Mucosa of descending colon (tissue), 3 donors: ENCODE data around the gene SULT1A1. TPM values are rescaled to one million over a fixed set of nuclear protein-coding genes. Genes with fewer than 3 reads are reported as not detected.

ENCODE experiments used
- ATAC-seq: fragments of 200-7000 bp; cut with Tn5 transposase; one replicate; pipeline ENCODE4 v1.9.1; 2020; ENCODE audit warnings: mild to moderate bottlenecking, moderate library complexity
- DNase-seq, 3 donors: peaks; one replicate each; pipeline ENCODE4 v3.0.0-alpha.2; 2020
- H3K36me3 ChIP-seq: fragments of 200-600 bp; one replicate; pipeline ENCODE4 v1.8.0; 2021; ENCODE audit warnings: low read depth, mild to moderate bottlenecking
- H3K4me1 ChIP-seq: fragments of 200-600 bp; one replicate; pipeline ENCODE4 v1.8.0; 2021; ENCODE audit warnings: low read depth, mild to moderate bottlenecking
- H3K4me3 ChIP-seq: fragments of 200-600 bp; one replicate; pipeline ENCODE4 v1.8.0; 2021; ENCODE audit warnings: mild to moderate bottlenecking
- H3K9me3 ChIP-seq: fragments of 200-600 bp; one replicate; pipeline ENCODE4 v1.8.0; 2021; ENCODE audit warnings: mild to moderate bottlenecking
- intact Hi-C, 2 donors: fragments of 100-400 bp; cut with DNase I in 1 of 2; cut with micrococcal nuclease in 1 of 2; formaldehyde crosslinking; loops; one replicate each; pipeline versions ENCODE4 v1.11.0 to v1.11.1; 2022; cut with DNase I, micrococcal nuclease
- total RNA-seq, 3 donors: library from RNA; stranded (reverse); fragmentation: NEBNext Ultra II Directional in 2 of 3; extraction: Animal tissue kit (Norgen Biotek cat#: 25700) in 2 of 3; gene quantifications; one replicate each; pipeline versions ENCODE4 v1.2.1 to v1.2.4, GENCODE V29; 2021 to 2023
- TF ChIP-seq, protein P1 (sequence below): fragments of 200-600 bp; IDR thresholded peaks from one replicate; pipeline ENCODE4 v1.8.0; 2022; ENCODE audit warnings: antibody characterized with exemption, mild to moderate bottlenecking
- donor health status: DM: no; HTN: no; CAD: no; lungs with moderate emphysema.
- donor health status: DM: no; HTN: no; CAD: no.
- donor health status: DM: no; HTN: yes; CAD: no.

The SULT1A1 gene
- total RNA-seq, 3 donors from 2014 or later: 52.4 to 254 (median 138) TPM

GRCh38 chr16:28574925-28575324 lies 34.9 kb downstream of the SULT1A1 start:
- ATAC-seq (no peak), DNase-seq (no peak)
- Histone ChIP-seq H3K9me3 (no peaks in the 10 kb centered on the region), H3K4me1 (peaks cover 4% of the 10 kb centered on the region), H3K36me3 (no peaks in the 10 kb centered on the region), H3K4me3 (no peak overlapping the region)
- TF ChIP-seq, protein P1, sequence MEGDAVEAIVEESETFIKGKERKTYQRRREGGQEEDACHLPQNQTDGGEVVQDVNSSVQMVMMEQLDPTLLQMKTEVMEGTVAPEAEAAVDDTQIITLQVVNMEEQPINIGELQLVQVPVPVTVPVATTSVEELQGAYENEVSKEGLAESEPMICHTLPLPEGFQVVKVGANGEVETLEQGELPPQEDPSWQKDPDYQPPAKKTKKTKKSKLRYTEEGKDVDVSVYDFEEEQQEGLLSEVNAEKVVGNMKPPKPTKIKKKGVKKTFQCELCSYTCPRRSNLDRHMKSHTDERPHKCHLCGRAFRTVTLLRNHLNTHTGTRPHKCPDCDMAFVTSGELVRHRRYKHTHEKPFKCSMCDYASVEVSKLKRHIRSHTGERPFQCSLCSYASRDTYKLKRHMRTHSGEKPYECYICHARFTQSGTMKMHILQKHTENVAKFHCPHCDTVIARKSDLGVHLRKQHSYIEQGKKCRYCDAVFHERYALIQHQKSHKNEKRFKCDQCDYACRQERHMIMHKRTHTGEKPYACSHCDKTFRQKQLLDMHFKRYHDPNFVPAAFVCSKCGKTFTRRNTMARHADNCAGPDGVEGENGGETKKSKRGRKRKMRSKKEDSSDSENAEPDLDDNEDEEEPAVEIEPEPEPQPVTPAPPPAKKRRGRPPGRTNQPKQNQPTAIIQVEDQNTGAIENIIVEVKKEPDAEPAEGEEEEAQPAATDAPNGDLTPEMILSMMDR: no peak
- intact Hi-C loops: no loop called here

- no peak for ATAC-seq
- Histone ChIP-seq H3K4me1 (no peaks in the 10 kb centered on the region), H3K4me3 (no peak overlapping the region), H3K9me3 (no peaks in the 10 kb centered on the region), H3K36me3 (no peaks in the 10 kb centered on the region)
- DNase-seq: no peak
- TF ChIP-seq, protein P1: no peak
- intact Hi-C loops: no loop called here
These were observed 35.8 kb downstream of the SULT1A1 start for GRCh38 chr16:28573738-28574718.

DNA sequence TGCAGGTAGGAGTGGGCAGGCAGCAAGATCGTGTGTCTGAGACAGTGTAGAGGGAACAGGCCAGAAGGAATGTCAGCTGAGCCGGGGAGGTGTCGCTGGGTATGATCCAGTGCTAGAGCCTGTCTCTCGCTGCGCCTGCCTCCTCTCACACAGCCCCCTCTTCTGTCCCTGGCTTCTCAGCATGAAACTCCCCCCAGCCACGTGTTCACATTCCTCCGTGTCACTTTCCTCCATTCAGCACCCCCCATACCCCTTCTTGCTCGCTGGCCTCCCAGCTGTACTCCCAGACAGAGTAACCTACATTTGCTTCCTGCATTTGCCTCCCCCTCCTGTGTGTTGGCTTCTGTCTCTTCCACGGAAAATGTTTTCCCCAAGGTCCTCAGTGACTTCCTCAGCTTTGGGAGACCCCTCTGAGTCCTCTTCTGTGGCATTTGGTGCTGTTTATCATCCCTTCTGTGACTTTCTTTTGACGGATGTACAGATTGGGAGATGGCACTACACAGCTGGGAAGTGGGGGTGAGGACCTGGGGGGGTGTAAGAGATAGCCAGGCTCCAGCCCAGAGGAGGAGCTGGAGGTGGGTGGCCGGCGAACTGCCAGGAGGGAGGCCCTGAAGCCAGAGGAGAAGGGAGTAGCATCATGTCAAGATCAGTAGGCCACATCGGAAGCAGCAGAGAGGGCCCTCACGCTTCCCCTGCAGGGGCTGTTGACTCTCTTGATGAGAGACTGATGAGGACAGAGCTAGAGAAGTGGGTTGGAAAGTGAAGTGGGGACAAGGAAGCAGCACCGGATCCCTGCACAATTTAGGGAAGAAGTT lies 36.9 kb downstream of the SULT1A1 start:
- H3K9me3 ChIP-seq: no peaks in the 10 kb centered on the region
- ATAC-seq: peak; percentile 12
- TF ChIP-seq, protein P1: no peak
- H3K4me3 ChIP-seq: no peak overlapping the region
- H3K4me1 ChIP-seq: no peaks in the 10 kb centered on the region
- intact Hi-C loops: no loop called here
- DNase-seq: no peak
- no peaks in the 10 kb centered on the region for H3K36me3 ChIP-seq

DNA sequence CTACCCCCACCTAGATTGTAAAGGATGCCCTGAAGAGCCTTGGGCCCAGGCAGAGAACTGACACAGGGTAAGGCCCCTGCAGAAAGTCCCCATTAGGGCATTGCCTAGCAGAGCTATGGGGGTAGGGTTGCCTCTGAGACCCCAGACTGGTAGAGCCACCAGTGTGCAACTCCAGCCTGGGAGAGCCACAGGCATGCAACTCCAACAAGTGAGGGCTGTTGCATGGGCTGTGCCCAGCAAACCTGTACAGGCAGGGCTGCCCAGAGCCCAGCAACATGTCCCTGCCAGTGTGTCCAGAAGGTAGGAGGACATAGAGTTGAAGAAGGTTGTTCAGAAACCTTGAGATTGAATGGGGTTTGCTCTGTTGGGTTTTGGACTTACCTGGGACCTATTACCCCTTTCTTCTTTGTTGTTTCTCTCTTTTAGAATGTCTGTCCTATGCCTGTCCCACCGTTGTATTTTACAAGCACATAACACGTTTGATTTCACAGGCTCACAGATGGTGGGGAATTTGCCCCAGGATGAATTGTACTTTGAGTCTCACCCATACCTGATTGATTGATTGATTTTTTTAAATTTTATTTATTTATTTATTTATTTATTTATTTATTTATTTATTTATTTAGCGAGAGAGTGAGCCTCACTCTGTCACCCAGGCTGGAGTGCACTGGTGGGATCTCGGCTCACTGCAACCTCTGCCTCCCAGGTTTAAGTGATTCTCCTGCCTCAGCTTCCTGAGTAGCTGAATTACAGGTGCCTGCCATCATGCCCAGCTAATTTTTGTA lies 39.7 kb downstream of the SULT1A1 start:
- intact Hi-C loops: no loop called here
- DNase-seq (peak in 1 of 3 donors; percentile 5), ATAC-seq (no peak)
- Histone ChIP-seq H3K4me1 (no peaks in the 10 kb centered on the region), H3K9me3 (peaks cover 9% of the 10 kb centered on the region), H3K4me3 (no peak overlapping the region), H3K36me3 (no peaks in the 10 kb centered on the region)
- TF ChIP-seq, protein P1: no peak

DNA sequence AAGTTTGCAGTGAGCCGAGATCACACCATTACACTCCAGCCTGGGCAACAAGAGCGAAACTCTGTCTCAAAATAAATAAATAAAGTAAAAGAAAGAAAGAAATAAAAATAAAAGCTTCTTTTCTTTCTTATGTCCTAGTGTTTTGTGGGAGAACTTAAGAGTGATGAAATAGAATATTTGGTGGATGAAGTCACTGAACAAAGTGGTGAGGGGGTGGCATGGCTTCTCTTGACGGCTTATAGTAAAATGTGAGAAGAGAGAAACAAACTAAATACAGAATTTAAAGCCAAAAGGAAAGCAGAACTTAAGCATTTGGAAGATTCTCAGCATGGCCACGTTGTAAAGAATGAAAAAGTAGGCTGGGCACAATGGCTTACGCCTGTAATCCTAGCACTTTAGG lies 40.8 kb downstream of the SULT1A1 start:
- Histone ChIP-seq H3K4me1 (no peaks in the 10 kb centered on the region), H3K4me3 (no peak overlapping the region), H3K9me3 (peaks cover 9% of the 10 kb centered on the region), H3K36me3 (no peaks in the 10 kb centered on the region)
- ATAC-seq (no peak), DNase-seq (no peak)
- TF ChIP-seq, protein P1: no peak
- intact Hi-C loops: no loop called here
